UCSD-AML1 (cell line): ENCODE data around the gene POLA1.

Source experiments
- DNase-seq: peaks from one replicate; lab custom pipeline; 2025; ENCODE audit not compliant: unreplicated experiment; lab: John Stamatoyannopoulos, UW

POLA1 gene

DNA sequence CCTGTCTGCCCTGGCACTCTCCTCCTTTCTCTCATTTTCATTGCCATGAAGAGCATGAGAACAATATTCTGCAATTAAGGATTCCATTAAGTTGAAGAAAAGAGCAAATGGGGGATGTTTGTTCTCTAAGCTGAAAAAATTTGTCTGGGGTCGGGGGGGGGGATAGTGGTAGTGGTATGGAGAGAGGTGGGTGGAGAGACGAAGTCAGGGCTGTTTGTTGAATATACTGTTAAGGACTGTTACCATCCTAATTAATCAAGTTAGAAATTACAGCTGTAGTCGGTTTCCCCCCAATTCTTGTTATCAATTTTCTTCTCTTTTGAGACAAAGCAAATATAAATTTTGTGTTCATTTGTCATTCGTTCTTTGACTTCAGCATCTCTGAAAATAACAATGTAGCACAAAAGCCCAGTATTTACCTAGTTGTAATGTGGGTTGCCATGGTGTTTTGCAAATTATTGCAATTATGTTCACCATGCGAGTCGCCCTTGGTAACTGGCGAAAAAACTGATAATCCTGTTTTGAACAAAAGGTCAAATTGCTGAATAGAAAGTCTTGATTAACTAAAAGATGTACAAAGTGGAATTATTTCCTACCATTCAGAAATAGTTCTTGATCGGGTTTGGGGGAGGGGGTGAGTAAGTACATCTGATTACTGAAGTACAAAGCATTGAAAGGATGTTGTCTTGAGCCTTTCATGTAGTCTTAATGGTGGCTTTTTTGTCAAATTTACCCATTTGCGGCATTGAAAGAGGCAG lies 183.0 kb downstream of the POLA1 start:
- DNase-seq, result no peak

DNA sequence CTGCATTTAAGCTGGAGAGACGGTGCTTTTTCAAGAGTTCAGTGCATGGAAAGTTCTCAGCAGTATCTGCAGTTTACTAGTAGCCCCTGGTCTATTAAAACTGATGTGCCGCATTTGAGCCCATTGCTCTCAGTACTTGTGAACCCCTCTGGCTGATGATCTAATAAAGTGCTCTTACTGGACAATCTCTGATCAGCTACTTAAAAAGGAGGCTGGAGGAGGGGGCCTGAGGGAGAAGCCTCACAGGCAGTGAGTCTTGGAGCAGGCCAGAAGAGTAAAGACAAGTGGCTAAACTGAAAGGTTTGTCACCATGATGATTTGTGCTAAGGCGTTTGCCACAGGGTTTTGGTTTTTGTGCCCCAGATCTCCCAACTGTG lies 183.6 kb downstream of the POLA1 start:
- no peak for DNase-seq

DNA sequence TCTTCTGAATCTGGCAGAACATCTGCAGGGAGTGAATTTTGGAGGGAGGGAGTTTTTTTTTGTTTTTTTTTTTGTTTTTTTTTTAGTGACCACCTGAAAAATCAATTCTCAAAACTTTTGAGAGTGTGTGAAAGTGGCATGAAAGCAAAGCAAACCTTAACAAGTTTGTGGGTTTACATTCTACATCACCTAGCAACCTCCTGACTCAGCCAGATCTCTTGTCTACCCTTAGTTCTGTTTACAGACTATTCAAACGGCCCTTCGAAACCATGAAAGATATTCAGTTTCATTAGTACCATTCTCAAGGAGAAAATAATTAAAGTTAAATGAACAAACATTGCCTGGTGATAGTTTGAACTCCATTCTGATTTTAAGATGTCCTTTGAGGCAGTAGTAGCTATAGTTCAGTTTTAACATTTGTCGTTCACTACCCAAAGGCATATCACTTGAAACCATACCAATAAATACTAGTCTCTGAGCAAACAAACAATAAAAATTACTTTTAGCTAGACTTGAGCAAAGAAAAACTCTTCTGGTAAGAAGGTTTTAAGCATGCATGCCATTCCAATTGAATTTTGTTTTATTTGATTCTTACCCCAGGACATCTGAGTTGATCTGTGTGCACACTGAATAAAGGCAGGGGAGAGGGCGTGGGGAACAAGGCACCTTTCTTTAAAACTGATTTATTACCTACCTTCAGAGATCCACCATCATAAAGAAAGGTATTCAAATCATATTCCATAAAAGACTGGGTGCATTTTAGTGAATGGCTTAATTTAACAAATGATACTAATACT lies 184.3 kb downstream of the POLA1 start:
- no peak for DNase-seq

DNA sequence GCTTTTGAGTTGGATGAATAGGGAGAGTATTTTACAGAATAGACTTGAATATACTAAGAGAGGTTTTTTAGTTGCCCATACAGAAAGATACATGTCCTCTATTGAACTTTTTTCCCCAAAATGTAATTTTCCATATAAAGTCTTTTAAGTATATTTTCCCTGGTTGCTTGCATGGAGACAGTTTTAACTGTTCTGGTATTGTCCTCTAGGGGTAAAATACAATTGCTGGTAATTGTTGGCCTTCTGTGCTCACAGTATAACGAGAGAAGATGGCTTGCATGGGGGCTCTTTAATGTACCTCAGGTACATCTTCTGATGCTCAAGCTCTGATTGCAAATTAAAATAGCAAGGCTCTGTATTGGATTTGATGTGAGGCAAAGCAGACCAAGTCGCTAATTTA lies 186.0 kb downstream of the POLA1 start:
- DNase-seq, result no peak

DNA sequence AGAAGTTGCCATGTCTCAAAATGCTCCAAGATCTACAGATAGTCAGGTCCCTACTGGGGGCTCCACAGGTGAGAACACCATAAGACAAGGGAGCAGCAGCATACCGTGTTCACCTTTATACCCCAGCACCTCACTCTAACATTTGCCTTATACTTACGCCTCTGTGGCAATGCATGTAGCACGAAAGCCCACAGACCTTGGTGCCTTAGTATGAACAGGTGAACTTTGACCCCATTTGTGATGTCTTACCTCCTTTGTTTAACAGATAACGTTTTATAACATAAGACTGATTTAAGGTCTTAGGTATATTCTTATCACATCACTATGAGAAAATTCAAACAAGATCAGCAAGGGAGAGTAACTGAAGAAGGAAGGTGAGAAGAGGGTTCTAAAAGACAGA lies 193.2 kb downstream of the POLA1 start:
- no peak for DNase-seq

DNA sequence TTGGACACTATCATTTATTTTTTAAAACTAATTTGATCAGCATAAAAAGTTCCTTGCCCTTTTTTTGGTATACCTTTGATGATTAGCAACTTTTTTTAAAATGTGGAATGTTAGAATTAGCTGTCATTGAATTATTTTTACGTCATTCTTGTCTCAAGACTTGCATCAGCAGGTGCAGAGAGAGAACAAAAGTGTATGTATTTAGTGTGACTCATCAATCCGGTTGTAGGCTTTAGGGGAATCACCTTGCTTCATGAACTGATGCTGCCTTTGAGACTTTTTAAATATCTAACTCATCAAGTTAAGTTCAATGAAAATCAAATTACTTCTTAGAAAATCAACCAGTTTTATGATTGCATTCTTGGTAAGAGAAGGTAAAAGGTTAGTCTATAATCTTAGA lies 197.0 kb downstream of the POLA1 start:
- no peak for DNase-seq

DNA sequence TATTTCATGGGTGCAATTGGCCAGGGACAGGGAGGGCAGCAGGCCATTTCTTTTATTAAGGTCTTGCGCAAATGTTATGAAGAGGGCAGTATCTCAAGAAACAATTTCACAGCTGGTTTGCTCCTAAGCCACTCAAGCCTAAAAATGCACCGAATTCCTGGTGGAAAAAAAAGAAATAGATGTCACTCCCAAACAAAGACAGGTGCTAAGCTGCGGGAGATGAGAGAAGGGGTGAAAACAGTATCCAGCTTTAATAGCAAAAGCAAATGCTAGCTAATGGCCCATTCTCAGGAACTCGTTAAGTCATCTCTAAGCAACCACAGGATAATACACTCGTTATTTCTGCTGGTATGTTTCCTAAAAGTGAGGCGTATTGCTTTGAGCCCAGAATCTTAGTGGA lies 205.7 kb downstream of the POLA1 start:
- DNase-seq, result no peak

DNA sequence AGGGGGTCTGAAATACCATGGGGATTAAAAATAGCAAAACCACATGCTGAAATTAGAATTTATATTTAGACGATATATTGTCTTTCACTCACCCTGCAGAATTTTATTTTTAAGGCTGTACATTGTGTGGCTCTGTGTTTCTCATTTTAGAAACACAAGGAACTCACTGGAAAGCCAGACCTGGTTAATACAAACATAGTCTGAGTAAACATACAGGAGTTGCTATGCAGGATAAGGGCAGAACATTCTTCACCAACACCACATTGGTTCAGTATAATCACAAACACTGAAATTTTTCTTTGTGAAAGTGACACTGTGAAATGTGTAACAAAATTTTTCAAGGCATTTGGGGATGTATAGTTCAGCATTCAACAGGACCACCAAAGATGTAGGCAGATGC lies 206.5 kb downstream of the POLA1 start:
- DNase-seq, result no peak

DNA sequence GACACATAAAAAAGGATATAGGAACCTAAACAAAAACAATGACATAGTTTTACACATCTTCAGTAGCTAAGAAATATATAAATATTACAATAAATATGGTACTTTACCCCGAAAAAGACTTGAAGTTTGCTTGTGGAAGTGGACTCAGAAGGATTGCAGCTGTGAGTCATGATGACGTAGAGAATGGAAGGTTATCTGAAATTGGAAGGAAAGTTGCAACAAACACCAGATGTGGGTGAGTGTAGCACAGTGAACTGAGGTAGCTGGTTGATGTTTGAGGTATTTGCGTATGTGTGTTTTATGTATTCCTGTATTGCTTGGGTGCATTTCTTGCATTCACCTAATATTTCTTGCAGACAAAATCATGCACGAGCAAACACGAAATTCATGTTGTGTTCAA lies 209.1 kb downstream of the POLA1 start:
- DNase-seq, result no peak

DNA sequence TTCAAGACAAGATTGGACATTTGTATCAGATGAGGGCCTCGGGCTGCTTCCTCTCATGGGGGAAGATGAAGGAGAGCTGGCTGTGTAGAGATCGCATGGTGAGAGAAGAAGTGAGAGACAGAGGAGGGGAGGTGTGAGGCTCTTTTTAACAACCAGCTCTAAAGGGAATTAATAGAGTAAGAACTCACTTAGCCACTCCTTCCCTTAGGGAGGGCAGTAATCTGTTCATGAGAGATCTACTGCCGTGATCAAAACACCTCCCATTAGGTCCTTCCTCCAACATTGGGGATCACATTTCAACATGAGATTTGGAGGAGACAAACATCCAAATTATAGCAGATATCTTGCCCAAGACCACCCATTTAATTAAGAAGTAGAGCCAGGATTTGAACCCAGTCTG lies 225.0 kb downstream of the POLA1 start:
- no peak for DNase-seq

DNA sequence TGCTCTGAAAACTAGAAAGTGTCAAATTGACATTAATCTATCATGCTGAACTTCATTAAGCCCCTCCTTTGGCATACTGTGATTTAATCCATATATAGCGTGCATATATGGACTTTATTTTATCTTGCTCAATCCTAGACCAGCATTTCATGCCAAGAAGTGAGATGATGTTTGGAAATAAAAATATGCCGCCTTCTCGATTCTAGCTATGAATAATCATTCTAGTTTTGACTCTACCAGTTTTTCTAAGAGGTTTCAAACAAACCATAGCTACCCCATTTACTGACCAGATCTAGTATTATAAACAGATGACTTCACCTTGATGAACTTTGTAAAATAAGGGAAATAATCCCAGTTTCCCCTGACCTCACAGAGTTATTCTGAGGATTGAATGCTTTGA lies 227.1 kb downstream of the POLA1 start:
- no peak for DNase-seq

DNA sequence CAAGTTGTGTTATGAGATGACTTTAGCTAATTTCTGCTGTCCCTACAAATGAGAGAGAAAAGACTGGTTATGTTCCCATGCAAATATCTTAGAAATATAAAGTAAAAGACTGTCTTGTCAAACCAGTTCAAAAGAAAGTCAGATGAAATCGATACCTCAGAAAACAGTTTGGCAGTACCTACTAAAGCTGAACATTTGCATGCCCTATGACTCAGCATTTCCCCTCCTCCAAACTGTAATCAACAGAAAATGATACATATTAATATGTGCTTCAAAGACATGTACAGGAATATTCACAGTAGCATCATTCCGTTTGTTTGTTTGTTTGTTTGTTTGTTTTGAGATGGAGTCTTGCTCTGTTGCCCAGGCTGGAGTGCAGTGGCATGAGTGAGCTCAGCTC lies 231.7 kb downstream of the POLA1 start:
- no peak for DNase-seq

DNA sequence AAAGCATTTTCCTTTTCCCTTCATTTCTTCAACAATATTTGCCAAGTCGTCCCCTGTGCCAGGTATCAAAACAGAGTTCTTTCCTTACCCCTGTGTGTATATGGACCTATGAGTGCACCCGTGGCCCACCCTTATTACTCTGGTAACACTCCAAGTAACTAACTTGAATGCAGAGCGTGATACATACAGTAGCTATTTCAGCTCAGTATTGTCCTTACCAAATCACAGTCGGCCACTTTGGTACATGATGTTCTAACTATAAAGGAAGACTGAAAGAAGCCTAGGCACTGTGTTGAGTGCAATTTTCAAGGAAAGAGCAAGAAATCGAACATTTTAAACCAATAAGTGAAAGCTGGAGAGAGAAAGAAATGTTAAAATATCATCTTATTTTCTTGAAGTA lies 233.7 kb downstream of the POLA1 start:
- no peak for DNase-seq

DNA sequence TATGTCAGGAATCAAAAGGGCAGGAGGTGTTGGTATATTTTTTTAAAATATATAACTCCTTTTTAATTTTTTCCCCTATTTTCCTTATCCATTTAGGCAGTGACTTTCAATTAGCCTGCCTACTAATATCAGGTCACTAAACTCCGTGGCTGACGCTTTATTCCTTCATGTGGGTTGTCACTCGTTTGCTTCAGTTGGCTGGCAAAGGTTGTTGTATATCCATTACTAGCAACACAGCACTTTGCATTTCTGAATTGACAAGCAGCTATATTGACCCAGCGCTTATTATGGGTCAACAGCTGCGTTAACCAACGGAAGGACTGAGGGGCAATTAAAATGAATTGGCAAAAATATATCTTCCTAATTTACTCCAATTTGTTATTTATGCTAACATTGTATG lies 234.4 kb downstream of the POLA1 start:
- no peak for DNase-seq

DNA sequence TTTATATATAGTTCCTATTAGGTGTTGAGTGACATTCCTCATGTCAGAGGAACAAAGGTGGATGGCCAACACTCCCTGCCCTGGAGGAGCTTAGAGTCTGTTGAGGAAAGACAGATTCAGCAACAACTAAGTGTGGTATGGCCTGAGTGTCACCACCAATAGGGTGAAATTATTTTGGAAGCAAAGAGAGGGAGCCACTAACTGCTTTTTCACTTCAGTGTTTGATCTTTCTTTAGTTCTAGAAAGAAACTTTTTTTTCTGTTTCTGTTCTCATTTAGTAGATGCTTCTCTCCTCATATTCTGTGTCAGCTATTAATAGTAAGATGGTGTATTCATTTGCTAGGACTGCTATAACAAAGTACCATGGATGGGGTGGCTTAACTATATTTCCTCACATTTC lies 240.6 kb downstream of the POLA1 start:
- DNase-seq, result no peak

DNA sequence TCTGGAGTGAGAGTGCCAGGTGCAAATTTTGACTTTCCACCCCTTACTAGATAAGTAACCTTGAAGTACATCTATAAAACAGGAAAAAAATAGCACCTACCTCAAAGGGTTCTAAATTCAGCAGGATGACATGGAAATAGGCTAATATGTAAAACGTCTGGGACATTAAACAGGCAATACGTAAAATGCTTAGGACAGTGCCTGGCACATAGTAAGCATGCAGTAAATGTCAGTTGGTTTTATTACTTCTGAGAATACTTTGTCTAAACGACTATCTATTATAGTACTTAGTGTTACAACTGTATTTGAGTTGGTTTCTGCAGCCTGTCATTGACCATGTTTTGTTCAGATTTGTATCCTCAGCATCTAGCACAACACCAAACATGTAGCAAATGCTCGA lies 251.3 kb downstream of the POLA1 start:
- DNase-seq, result no peak

DNA sequence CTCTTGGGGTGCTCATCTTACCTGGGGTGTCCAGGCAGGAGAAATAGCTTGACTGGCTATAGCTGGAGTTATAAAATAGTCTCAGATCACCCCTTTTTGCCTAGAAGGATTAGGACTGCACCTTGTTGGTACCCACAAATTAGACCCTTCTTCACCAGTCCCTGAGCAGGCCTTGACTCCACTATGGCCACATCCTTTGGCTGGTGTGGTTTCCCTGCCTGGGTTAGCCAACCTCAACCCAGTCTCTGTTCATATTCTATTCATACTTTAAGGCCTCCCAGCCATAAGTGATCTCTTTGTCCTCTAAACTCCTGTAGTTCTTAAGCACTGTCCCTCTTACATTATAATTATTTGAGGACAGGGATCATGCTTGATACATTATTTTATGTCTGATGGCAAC lies 252.7 kb downstream of the POLA1 start:
- DNase-seq, result no peak

DNA sequence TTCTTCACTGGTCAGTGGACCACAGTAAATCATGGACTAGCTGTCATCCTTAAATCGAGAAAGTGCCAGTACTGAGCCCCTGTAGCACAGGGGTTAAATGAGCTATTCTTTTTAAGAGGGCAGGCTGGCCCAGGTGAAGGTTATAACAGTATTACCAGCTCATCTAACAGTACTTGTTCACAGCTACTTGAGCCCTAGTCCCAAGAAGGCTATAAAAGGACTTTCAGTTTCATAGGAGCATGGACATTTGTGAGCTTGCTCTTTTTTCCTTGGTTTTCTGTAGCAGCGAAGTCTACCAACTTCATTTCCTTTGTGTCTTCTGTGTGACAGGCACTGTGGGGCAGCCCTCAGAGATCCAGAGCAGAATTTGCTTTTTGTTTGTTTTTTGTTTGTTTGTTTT lies 261.0 kb downstream of the POLA1 start:
- DNase-seq, result no peak

DNA sequence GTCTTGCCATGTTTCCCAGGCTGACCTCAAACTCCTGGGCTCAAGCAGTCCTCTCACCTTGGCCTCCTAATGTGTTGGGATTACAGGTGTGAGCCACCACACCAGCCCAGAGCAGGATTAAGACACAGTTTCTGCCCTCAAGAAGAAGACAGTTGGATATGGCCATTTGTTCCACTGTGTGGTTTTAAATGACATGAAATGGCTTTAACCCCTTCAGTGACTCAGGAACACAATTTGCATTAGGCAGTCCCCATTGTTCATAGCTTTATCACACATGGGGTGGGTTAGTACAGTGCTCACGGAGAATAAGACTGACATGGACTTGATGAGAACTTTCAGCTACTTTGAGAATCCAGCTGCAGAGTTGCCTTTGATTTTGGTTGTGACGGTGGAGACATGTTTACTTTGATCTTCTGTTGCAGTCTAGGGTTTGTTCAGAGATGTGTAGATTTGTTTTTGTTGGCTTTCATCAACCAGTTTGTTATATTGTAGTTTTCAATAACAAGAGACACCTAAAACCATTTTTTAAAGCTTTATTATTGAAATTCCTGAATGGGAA lies 261.7 kb downstream of the POLA1 start:
- DNase-seq, result no peak

DNA sequence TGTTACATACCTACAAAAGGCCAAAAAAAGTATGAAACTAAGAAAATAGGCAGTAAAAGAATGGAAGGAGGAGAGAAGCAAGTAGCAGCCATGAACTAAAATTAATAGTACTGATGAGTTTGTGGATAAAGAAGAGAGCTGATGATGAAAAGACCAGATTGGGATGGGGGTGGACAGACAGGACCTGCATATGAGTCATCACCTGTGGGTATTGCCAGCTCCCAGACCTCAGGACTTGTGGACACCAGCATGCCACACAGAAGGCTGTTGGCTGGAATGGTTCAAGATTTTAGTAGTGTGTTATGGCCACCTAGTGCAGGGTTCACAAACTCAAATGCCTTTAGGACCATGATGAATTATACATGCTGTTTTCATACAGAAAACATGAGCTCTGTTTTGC lies 263.1 kb downstream of the POLA1 start:
- DNase-seq, result no peak

DNA sequence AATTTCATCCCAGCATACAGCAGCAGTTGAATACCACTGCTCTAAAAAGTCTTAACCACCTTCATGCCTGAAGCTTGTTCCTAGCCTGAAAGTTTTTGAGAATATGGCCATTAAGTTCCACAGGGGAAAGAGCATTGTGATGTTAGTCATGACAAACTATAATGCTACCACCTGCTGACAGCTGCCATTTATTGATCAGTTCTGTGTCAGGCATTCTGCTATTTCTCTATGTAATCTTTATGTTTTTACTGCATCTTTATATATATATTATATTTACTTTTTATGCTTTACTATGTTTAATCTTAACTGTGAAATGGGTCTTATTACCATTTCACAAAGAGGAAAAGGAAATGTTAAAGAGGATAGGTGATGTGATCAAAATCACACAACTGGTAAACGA lies 268.1 kb downstream of the POLA1 start:
- DNase-seq, result no peak

DNA sequence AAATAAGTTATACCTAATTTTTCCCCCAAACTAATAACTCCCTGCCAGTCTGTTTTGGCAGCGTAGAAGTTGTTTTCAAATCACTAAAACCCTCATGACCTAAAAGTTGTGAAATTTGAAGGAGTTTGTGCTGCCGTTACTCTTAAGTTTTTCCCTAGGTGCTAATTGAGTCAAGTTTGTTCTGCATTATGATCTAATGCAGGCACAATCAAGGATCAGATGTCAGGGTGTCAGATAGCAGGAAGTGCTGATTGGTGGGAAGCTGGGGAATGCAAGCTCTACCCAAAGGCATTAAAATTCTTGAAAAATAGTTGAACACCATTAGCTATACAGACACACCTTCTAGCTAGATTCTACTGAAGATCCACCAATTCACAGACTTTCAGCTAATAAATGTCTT lies 270.1 kb downstream of the POLA1 start:
- DNase-seq, result no peak
